ENCODE measurements around the gene LY86.

Gene LY86

DNA sequence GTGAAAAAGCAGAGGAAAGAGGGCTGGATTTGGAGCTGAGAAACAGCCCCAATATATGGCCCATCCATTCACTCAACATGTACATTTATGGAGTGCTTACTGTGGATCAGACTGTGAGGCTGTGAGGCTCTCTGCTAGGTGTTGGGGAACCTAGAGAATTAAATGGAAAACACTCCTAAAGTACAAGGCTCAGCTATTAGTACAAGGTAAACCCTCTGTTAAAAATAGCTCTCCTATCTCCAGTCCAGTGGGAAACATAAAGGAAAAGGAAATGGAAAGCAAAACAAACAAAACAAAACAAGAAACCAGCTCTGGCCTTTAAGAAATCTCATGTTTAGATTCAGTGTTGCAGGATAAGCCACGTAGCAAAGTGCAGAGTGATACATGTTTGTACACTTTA, 35.0 kb downstream of the LY86 start:
- DNase-seq = no peak

DNA sequence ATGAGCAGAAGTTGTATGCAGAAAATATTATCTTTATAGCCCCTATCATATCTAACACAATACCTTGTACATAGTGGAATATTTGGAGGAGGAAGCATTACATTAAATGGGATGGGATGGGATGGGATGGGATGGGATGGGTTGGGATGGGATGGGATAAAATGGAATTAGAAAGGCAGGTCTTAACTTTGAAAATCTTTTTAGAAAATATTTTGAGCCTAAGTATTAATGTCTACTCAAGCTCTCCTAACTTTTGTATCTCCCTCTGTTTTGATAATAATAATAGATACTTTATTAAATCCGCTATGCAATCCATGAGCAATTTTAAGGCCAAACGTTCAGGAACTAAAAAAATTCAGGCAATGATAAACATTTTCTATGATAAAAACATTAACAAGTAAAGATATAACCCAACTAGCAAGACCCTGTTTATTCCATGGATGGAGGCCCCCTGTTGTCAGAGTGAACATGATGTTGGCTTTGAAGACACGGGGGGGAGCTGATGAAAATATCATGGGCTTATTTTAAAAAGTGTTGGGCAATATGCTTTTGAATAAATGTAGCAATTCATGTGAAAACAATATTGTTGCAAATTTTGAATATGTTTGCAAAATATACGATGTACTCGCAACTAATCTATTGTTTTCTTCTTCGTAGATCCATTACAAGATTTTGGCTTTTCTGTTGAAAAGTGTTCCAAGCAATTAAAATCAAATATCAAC, 35.9 kb downstream of the LY86 start:
- DNase-seq = no peak

DNA sequence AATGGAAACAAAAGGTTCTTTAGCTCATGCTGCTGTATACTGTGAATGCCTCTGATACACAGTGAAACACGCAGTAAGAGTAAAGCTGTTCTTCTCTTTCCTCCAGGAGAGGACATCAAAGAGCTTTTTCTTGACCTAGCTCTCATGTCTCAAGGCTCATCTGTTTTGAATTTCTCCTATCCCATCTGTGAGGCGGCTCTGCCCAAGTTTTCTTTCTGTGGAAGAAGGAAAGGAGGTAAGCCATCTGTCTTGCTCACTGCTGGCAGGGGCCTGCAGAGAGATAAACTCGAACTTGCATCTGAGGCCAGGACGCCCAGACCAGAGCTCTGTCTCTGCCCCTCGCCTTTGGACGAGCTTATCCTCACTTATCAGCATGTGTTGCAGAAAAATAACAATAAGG, 37.7 kb downstream of the LY86 start:
- no peak for DNase-seq

DNA sequence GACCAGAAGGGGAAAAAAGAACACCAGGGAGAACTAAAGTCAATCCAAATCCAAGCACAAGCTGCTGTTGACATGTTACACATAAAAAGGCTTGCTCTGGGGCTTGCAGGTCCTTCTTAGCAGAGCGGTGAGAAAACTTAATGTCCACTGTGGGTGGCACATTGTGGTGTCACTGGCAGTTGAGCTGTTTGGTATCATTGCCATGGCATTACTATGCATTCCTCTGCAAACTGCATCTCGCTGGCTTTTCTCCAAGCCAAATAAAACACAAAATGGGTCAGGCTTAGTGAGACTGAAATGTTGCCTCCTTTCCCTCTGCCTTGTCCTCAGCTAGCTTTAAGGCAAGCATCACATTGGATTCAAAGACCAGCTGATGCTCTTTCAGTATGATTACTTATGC, 40.9 kb downstream of the LY86 start:
- no peak for DNase-seq

DNA sequence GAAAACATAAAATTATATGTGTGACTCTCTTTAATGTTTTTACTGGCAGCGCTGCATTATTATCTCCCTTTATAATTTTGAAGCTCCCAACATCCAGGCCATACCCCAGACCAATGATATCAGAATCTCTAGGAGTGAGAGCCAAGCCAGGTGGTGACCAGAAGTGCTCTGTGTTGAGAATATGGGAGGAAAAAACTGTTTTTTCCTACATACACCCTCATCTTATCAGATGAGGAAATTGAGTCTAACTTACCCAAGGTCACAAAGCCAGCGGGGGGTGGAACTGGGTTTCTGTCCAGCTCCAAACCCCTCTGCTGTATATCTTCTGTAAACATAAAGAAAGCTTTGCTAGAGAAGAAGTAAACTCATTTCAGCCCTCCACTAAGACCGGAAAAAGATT, 42.5 kb downstream of the LY86 start:
- no peak for DNase-seq

DNA sequence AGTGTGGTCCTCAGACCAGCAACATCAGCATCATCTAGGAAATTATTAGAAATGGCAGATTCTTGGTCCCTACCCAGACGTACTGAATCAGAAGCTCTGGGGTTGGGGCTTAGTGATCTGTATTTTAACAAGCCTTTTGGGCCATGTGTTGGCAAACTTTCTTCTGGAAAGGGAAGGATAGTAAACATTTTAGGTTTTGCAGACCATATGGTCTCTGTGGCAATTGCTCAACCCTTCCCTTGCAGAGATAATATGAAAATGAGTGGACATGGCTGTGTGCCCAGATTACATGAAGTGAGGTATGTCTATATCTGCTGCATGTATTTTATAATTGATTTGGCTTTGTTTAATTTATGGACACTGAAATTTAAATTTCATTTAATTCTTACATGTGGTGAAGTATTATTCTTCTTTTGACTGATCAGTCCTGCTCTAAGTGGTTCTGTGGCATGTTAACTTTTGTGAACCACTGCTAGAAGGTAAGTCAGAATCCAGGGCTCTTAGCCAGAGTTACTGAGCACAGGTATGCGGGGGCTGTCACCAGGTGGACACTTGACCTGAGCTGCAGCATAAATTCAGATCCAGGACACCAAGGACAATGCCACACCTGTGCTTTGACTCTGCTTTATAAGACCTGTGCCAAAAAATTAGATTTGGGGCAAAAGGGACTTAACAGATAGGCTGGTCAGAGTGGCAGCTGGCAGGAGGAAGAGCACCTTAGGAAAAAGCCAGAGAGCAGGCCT, 43.2 kb downstream of the LY86 start:
- DNase-seq = no peak

- no peak for DNase-seq
These were observed 45.6 kb downstream of the LY86 start for GRCh38 chr6:6633898-6634734.

DNA sequence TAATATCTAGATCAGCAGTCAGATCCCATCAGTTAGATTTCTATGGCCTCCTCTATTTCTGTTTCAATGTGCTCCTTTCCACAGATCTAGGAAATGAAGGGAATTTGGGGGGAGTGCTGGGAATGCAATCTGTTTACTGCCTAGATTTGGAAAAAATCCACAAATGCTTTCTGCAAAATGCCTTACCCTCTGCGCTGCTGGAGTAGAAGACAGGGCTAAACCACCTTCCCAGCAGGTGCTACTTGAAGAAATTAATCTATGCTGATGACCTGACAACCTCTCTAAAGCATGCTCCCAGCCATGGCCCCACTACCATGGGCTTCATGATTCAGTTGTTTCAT, 46.2 kb downstream of the LY86 start:
- no peak for DNase-seq

GRCh38 chr6:6635291-6635690, 46.8 kb downstream of the LY86 start:
- DNase-seq = no peak

GRCh38 chr6:6635869-6636268, 47.3 kb downstream of the LY86 start:
- no peak for DNase-seq

- no peak for DNase-seq
These were observed 51.1 kb downstream of the LY86 start for GRCh38 chr6:6639572-6639971.

GRCh38 chr6:6640926-6641325, 52.4 kb downstream of the LY86 start:
- DNase-seq = no peak

DNA sequence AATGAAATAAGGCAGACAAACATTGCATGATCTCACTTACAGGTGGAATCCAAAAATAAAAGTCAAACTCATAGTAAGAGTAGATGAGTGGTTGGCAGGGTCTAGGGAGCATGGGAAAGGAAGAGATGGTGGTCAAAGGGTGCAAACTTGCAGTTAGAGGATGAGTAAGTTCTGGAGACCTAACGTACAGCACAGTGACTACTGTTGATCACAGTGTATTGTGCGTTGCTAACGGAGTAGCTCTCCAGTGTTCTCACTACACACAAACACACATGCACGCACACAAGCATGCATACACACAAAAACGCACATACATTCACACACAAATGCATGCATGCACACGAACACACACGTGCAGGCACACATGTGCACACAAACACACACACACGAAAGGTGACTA, 54.9 kb downstream of the LY86 start:
- no peak for DNase-seq

- no peak for DNase-seq
These were observed 56.9 kb downstream of the LY86 start for GRCh38 chr6:6645261-6645917.

DNA sequence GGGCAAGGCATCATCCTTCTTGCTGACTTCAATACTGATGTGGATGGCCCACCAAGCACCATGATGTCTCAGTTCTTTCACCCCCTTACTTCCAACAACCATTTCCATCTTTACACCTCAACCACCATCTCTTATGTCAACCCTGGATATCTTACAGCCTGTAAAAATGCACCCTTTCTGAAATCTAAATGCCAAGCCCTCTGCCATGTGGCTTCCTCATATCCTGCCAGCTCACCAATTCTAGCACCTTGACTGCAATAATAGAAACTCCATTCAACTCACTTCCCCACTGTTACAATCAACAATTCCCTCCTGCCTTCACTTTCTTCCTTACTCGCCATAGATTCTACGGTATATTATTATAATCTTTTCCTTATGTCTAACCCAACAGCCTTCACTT, 57.9 kb downstream of the LY86 start:
- no peak for DNase-seq

DNA sequence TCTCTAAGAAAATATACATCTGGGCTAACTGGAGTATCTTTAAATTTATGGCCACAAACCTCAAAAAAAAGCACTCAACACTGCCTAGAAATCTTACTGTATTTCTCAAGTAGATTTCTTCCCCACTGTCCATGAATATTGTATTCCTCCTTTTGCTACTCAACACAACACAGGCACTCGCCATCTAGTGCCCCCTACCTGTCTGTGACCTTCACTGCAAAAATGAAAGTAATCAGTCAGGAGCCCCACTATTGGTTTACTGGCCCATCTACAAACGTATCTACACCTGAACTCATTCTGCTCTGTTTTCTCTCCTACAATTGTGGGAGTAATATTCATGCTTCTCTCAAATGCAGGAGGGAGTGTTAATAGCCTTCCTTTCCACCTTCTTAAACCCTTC, 58.3 kb downstream of the LY86 start:
- DNase-seq = no peak

DNA sequence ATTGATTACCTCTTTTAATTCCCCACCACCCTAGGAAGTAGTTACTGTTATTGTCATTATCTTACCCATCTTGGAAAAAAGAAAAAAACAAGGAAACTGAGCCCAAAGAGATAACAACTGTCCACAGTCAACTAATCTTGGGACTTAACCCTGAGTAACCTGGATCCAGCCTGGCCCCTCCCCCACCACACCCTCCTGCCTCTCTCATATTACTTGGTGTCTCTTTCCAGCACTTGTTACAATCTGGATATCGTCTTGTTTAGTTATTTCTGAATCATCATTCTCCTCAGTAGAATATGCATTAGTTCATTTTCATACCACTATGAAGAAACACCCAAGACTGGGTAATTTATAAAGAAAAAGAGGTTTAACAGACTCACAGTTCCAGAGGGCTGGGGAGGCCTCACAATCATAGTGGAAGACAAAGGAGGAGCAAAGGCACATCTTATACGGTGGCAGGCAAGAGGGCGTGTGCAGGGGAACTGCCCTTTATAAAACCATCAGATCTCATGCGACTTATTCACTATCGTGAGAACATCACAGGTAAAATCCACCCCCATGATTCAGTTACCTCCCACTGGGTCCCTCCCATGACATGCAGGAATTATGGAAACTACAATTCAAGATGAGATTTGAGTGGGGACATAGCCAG, 60.3 kb downstream of the LY86 start:
- DNase-seq = no peak

- DNase-seq = no peak
These were observed 61.4 kb downstream of the LY86 start for GRCh38 chr6:6649824-6650349.

GRCh38 chr6:6650839-6651238, 62.3 kb downstream of the LY86 start:
- DNase-seq = no peak

DNA sequence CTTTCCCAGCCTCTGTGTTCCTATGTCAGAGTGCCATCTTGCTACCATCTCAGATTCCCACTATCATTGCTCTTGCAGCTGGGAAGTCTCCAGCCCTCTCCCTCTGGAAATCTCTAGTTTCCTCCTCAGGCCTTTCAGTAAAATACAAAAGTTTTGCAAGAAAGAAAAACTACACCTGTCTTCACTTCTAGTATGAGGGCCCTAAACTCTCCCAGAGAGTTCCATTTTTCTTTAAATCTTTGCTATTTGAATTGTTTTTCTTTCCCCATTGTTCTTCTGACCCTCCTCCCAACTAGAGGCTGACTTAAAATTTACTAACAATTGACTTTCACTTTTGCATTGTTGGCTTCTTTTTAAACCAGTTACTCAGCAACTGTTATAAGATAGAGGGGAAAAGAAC, 62.8 kb downstream of the LY86 start:
- no peak for DNase-seq

DNA sequence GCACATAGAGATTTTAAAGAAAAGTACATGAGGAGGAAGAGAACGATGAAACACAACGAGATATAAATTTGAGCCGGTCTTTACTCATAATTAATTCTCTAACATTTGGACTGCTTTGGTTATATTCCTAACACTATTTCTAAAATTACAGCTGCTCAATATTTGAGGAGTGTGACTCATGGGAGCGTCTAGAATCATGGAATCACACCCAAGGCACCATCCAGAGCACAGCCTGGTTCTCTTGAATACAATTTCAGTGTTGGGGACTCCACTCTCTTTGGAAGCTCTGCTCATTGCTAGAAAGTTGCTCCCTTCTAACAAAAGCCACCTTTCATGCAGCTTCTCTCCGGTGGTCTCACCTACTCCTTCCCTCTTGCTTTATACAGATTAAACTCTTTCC, 64.4 kb downstream of the LY86 start:
- no peak for DNase-seq
